Liver (tissue), 9 donors: ENCODE measurements around the gene FRS2. TPM values are rescaled to one million over a fixed set of nuclear protein-coding genes. Genes with fewer than 3 reads are reported as not detected.

ENCODE experiments used
- DNase-seq: peaks from one replicate; pipeline ENCODE4 v3.0.0-alpha.2; 2017; ENCODE audit warnings: low spot score
- H3K27ac ChIP-seq, 2 donors: one replicate each; pipeline ENCODE4 v1.7.0; 2013; ENCODE audit warnings: inconsistent platforms in 2 of 2, low read length in 2 of 2, control low read depth in 1 of 2, low read depth in 1 of 2, mild to moderate bottlenecking in 1 of 2
- H3K27me3 ChIP-seq, 4 donors: one replicate each; pipeline versions ENCODE4 v1.6.1 to v1.7.0; 2013; ENCODE audit warnings: low read length in 3 of 4, inconsistent platforms in 1 of 4, mild to moderate bottlenecking in 1 of 4, moderate library complexity in 1 of 4; ENCODE audit not compliant: control insufficient read depth in 4 of 4, insufficient read depth in 4 of 4
- H3K36me3 ChIP-seq, 4 donors: one replicate each; pipeline versions ENCODE4 v1.6.1 to v1.7.0; 2013; ENCODE audit warnings: low read length in 3 of 4, mild to moderate bottlenecking in 3 of 4, low read depth in 1 of 4, moderate library complexity in 1 of 4; ENCODE audit not compliant: control insufficient read depth in 4 of 4, insufficient read depth in 3 of 4
- H3K4me1 ChIP-seq, 4 donors: one replicate each; pipeline versions ENCODE4 v1.6.1 to v1.7.0; 2013; ENCODE audit warnings: low read length in 3 of 4, mild to moderate bottlenecking in 3 of 4, moderate library complexity in 1 of 4; ENCODE audit not compliant: control insufficient read depth in 4 of 4, insufficient read depth in 4 of 4
- H3K4me3 ChIP-seq, 3 donors: one replicate each; pipeline versions ENCODE4 v1.6.1 to v1.7.0; 2013; ENCODE audit warnings: low read length in 3 of 3, control low read depth in 1 of 3, low read depth in 1 of 3, mild to moderate bottlenecking in 1 of 3
- H3K9ac ChIP-seq, 2 donors: one replicate each; pipeline ENCODE4 v1.7.0; 2013; ENCODE audit warnings: low read length in 2 of 2, mild to moderate bottlenecking in 2 of 2, moderate library complexity in 2 of 2, control low read depth in 1 of 2, low read depth in 1 of 2
- H3K9me3 ChIP-seq, 4 donors: one replicate each; pipeline versions ENCODE4 v1.6.1 to v1.7.0; 2013; ENCODE audit warnings: low read length in 3 of 4; ENCODE audit not compliant: control insufficient read depth in 4 of 4
- ATF3 ChIP-seq: IDR thresholded peaks from 2 replicates; pipeline ENCODE4 v1.6.1; 2016; ENCODE audit warnings: antibody characterized with exemption
- EGR1 ChIP-seq, 2 donors: IDR thresholded peaks; 2 replicates each; pipeline ENCODE4 v1.6.1; 2016 to 2018; ENCODE audit warnings: antibody characterized with exemption in 2 of 2, low read depth in 2 of 2
- FOXA1 ChIP-seq: IDR thresholded peaks from 2 replicates; pipeline ENCODE4 v1.6.1; 2016; ENCODE audit warnings: antibody characterized with exemption
- FOXA2 ChIP-seq: IDR thresholded peaks from 2 replicates; pipeline ENCODE4 v1.6.1; 2016; ENCODE audit warnings: antibody characterized with exemption
- HNF4A ChIP-seq, 2 donors: conservative IDR thresholded peaks; 2 replicates each; pipeline ENCODE4 v1.6.1; 2016; ENCODE audit warnings: antibody characterized with exemption in 2 of 2, mild to moderate bottlenecking in 2 of 2
- HNF4G ChIP-seq: IDR thresholded peaks from 2 replicates; pipeline ENCODE4 v1.6.1; 2016; ENCODE audit warnings: antibody characterized with exemption
- JUND ChIP-seq, 2 donors: IDR thresholded peaks; 2 replicates each; pipeline ENCODE4 v1.6.1; 2016; ENCODE audit warnings: antibody characterized with exemption in 2 of 2
- NR2F2 ChIP-seq: IDR thresholded peaks from 2 replicates; pipeline ENCODE4 v1.6.1; 2016; ENCODE audit warnings: antibody characterized with exemption
- RAD21 ChIP-seq, 2 donors: IDR thresholded peaks; 2 replicates each; pipeline ENCODE4 v1.6.1; 2016; ENCODE audit warnings: antibody characterized with exemption in 2 of 2, mild to moderate bottlenecking in 2 of 2
- REST ChIP-seq: IDR thresholded peaks from 2 replicates; pipeline ENCODE4 v1.6.1; 2016; ENCODE audit warnings: antibody characterized with exemption, mild to moderate bottlenecking
- RXRA ChIP-seq, 2 donors: IDR thresholded peaks; 2 replicates each; pipeline ENCODE4 v1.6.1; 2017 to 2018; ENCODE audit warnings: antibody characterized with exemption in 2 of 2, mild to moderate bottlenecking in 1 of 2
- SP1 ChIP-seq: IDR thresholded peaks from 2 replicates; pipeline ENCODE4 v1.6.1; 2018; ENCODE audit warnings: antibody characterized with exemption, mild to moderate bottlenecking
- TAF1 ChIP-seq: conservative IDR thresholded peaks from 2 replicates; pipeline ENCODE4 v1.6.1; 2016; ENCODE audit warnings: antibody characterized with exemption, mild to moderate bottlenecking
- YY1 ChIP-seq: IDR thresholded peaks from 2 replicates; pipeline ENCODE4 v1.6.1; 2016; ENCODE audit warnings: antibody characterized with exemption, mild to moderate bottlenecking
- WGBS: extraction: QIAGEN DNeasy Blood & Tissue Kit; methylation state at CpG from one replicate; pipeline ENCODE4 v1.1.7; 2013; 5-methylcytosine and 5-hydroxymethylcytosine counted together
- polyA plus RNA-seq, 2 donors: library from polyadenylated mRNA; stranded (reverse) in 1 of 2; unstranded in 1 of 2; fragments of 200-250 nt in 1 of 2; fragments of >200 nt in 1 of 2; fragmentation: Nextera tagmentation in 1 of 2; extraction: Ambion mirVana in 1 of 2; gene quantifications; one replicate each; pipeline versions ENCODE4 v1.2.1 to v1.2.3, GENCODE V29; 2013 to 2015
- total RNA-seq, 2 donors: library from RNA; depleted of rRNA; stranded (reverse); fragments of >200 nt; gene quantifications; one replicate each; pipeline ENCODE4 v1.2.3, GENCODE V29; 2014
- TF ChIP-seq, protein P1 (sequence below): IDR thresholded peaks from 2 replicates; pipeline ENCODE4 v1.6.1; 2016; ENCODE audit warnings: antibody characterized with exemption
- TF ChIP-seq, protein P2 (sequence below): IDR thresholded peaks from 2 replicates; pipeline ENCODE4 v1.6.1; 2016; ENCODE audit warnings: antibody characterized with exemption
- donor health status: healthy.
- donor health status: healthy.
- donor health status: healthy.
- donor health status: healthy.
- donor health status: healthy.

Gene FRS2
- total and polyA plus RNA-seq, 4 donors, result 7.0 to 24.0 (median 21.9) TPM

GRCh38 chr12:69423037-69423905 is 46.9 kb upstream of the FRS2 start:
- DNase-seq, result no peak
- Histone ChIP-seq H3K4me3 (no peak overlapping the region), H3K27me3 (no peaks in the 10 kb centered on the region), H3K27ac (no peak overlapping the region), H3K9me3 (no peaks in the 10 kb centered on the region), H3K4me1 (peaks cover 0 to 2% (median 0%) of the 10 kb centered on the region in 4 donors), H3K9ac (no peak overlapping the region), H3K36me3 (no peaks in the 10 kb centered on the region)
- WGBS, result 89% methylated on average over 5 of the region's 5 CpGs
- TF ChIP-seq FOXA1 (no peak), NR2F2 (no peak), RXRA (IDR thresholded peaks at IDR 0.05) (no peak), HNF4A (conservative IDR thresholded peaks at IDR 0.05) (no peak)

- Histone ChIP-seq H3K27ac (no peak overlapping the region), H3K27me3 (no peaks in the 10 kb centered on the region), H3K36me3 (no peaks in the 10 kb centered on the region), H3K9me3 (no peaks in the 10 kb centered on the region), H3K4me1 (peaks cover 0 to under 1% (median 0%) of the 10 kb centered on the region in 4 donors), H3K4me3 (no peak overlapping the region), H3K9ac (no peak overlapping the region)
- 91% methylated on average over 3 of the region's 3 CpGs for WGBS
- DNase-seq, result no peak
- no peak for TF ChIP-seq EGR1 (IDR thresholded peaks at IDR 0.05; ENCODE audit: low read depth in 2 of 2)
- no peak for TF ChIP-seq SP1
- no peak for TF ChIP-seq HNF4G
- TF ChIP-seq JUND (IDR thresholded peaks at IDR 0.05), result no peak
- TF ChIP-seq ATF3, result no peak
- TF ChIP-seq, protein P1, sequence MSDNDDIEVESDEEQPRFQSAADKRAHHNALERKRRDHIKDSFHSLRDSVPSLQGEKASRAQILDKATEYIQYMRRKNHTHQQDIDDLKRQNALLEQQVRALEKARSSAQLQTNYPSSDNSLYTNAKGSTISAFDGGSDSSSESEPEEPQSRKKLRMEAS, result no peak
- TF ChIP-seq TAF1, result no peak
- TF ChIP-seq HNF4A (conservative IDR thresholded peaks at IDR 0.05), result no peak
- no peak for TF ChIP-seq FOXA2
- no peak for TF ChIP-seq REST
These were observed 44.8 kb upstream of the FRS2 start for GRCh38 chr12:69425417-69425816.

GRCh38 chr12:69428351-69429073 is 41.7 kb upstream of the FRS2 start:
- Histone ChIP-seq H3K27ac (no peak overlapping the region), H3K4me3 (no peak overlapping the region), H3K9ac (no peak overlapping the region), H3K36me3 (no peaks in the 10 kb centered on the region), H3K4me1 (peaks cover 3 to 12% (median 6%) of the 10 kb centered on the region in 4 donors), H3K27me3 (no peaks in the 10 kb centered on the region), H3K9me3 (no peaks in the 10 kb centered on the region)
- no peak for DNase-seq
- WGBS, result 87% methylated on average over 7 of the region's 7 CpGs
- TF ChIP-seq ATF3 (no peak), RXRA (IDR thresholded peaks at IDR 0.05) (no peak), HNF4G (no peak), FOXA2 (no peak), FOXA1 (no peak), TAF1 (no peak), RAD21 (IDR thresholded peaks at IDR 0.05) (no peak), YY1 (no peak), SP1 (no peak)
- TF ChIP-seq, protein P1, result no peak
- TF ChIP-seq, protein P2, sequence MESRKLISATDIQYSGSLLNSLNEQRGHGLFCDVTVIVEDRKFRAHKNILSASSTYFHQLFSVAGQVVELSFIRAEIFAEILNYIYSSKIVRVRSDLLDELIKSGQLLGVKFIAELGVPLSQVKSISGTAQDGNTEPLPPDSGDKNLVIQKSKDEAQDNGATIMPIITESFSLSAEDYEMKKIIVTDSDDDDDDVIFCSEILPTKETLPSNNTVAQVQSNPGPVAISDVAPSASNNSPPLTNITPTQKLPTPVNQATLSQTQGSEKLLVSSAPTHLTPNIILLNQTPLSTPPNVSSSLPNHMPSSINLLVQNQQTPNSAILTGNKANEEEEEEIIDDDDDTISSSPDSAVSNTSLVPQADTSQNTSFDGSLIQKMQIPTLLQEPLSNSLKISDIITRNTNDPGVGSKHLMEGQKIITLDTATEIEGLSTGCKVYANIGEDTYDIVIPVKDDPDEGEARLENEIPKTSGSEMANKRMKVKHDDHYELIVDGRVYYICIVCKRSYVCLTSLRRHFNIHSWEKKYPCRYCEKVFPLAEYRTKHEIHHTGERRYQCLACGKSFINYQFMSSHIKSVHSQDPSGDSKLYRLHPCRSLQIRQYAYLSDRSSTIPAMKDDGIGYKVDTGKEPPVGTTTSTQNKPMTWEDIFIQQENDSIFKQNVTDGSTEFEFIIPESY, result no peak
